Measurements from ENCODE around the gene OGT.

OGT gene

DNA sequence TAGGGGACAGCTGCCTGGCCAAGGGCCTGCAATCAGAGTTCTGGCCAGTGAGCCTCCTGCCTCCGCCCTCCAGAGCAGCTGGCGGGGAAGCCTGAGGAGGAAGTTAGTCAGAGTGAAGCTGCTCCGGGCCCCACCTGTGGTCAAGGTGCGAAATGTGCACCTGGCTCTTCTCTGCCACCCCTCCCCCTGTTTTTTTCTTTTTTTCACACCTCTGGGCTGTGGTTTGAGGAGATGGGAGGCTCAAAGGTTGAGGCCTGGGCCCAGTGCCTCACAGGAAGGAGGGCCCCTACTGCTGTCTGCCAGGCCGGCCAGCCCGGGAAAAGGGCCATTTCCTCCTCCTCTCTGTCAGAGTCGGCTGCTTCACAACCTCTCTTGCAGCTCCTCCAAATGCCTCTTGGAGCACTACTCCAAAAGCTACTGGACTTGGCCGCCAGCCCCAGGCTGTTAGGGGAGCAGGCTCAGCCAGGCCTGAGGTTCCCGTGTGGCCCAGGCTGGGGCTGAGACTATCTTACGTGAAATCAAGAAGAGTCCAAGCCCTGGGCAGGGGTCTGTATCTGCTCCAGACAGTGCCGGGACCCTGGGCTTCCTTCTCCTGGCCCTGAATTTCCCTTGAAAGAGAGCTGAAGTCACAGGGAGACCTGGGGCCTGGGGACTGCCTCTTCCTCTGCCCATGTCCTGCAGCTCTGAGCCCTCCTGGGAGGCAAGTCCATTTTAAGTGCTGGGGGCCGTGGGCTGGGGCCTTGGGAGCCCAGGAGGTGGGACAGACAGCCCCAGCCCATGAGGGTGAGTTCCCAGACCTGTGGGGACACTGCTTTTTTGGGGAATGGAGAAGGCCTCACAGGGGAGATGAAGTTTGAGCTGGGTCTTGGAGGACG is 89.9 kb downstream of the OGT start:
- peak; percentile 78 for DNase-seq (ENCODE audit: low spot score)

DNA sequence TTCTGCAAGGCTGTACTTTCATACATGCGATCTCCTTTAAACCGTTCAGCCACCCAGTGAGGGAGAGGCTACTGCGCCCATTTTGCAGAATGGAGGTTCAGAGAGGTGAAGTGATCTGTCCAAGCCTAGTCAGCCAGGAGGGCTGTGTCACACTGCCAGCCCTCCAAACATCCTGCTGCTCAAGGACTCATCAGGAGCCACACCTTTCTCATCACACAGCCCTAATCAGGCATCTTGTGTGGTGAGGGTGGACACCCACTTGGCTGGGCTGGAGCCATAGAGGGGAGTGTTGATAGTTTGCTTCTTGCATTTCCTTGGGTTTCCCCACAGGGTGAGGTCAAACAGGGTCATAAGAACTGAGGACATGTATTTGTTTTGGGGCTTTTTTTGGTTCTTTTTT is 90.8 kb downstream of the OGT start:
- no peak for DNase-seq (ENCODE audit: low spot score)

DNA sequence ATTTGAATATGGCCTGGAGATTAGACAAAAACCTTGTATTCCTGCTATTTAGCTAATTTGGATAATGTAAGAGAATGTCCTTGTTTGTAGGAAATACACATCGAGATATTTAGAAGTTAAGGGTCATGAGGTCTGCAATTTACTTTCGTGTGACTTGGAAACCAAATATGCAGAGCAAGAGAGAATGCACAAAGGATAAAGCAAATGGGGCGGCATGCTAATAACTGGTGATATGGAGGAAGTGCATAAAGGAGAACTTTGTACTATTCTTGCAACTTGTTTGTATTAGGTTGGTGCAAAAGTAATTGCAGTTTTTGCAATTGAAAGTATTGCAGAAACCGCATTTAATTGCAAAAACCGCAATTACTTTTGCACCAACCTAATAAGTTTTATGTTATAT is 92.6 kb downstream of the OGT start:
- no peak for DNase-seq (ENCODE audit: low spot score)

Measured in SW480 (cell line).